Thyroid gland (tissue), 4 donors: ENCODE data around the gene CDH4.

Source experiments
- POLR2A ChIP-seq, 2 donors: fragments of 450-650 bp; IDR thresholded peaks; one replicate each; pipeline ENCODE4 v1.6.1; 2017; ENCODE audit warnings: antibody characterized with exemption in 2 of 2, mild to moderate bottlenecking in 2 of 2, moderate library complexity in 1 of 2
- TF ChIP-seq, protein P1 (sequence below), 6 experiments: fragments of 200-600 bp in 3 of 6; fragments of 450-650 bp in 3 of 6; sonication (generic) in 3 of 6; IDR thresholded peaks; one replicate each; pipeline ENCODE4 v1.5.1; 2016 to 2019; ENCODE audit warnings: antibody characterized with exemption in 6 of 6, mild to moderate bottlenecking in 2 of 6, inconsistent platforms in 1 of 6, moderate library complexity in 1 of 6

GRCh38 chr20:61655591-61655990 is 403.5 kb downstream of the CDH4 start:
- TF ChIP-seq, protein P1, sequence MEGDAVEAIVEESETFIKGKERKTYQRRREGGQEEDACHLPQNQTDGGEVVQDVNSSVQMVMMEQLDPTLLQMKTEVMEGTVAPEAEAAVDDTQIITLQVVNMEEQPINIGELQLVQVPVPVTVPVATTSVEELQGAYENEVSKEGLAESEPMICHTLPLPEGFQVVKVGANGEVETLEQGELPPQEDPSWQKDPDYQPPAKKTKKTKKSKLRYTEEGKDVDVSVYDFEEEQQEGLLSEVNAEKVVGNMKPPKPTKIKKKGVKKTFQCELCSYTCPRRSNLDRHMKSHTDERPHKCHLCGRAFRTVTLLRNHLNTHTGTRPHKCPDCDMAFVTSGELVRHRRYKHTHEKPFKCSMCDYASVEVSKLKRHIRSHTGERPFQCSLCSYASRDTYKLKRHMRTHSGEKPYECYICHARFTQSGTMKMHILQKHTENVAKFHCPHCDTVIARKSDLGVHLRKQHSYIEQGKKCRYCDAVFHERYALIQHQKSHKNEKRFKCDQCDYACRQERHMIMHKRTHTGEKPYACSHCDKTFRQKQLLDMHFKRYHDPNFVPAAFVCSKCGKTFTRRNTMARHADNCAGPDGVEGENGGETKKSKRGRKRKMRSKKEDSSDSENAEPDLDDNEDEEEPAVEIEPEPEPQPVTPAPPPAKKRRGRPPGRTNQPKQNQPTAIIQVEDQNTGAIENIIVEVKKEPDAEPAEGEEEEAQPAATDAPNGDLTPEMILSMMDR (IDR thresholded peaks at IDR 0.05): no peak
- TF ChIP-seq POLR2A (IDR thresholded peaks at IDR 0.05): no peak
